Activated CD8-positive, alpha-beta T cell treated with anti-CD3 and anti-CD28 coated beads for 36 hours (primary cell): Measurements from ENCODE around the gene DNMT3A. TPM values are rescaled to one million over a fixed set of nuclear protein-coding genes. Genes with fewer than 3 reads are reported as not detected.

Experiments used
- ATAC-seq: fragments of 200-7000 bp; cut with Tn5 transposase; one replicate; pipeline ENCODE4 v1.10.0; 2021; ENCODE audit warnings: mild to moderate bottlenecking, moderate library complexity
- CTCF ChIA-PET: fragments of 350-600 bp; sonication (Branson Sonifier 250); formaldehyde crosslinking; loops from one replicate; lab custom pipeline; 2021; ENCODE audit warnings: antibody characterized with exemption; lab: Charles Lee
- POLR2A ChIA-PET: fragments of 350-600 bp; sonication (Branson Sonifier 250); formaldehyde crosslinking; loops from one replicate; lab custom pipeline; 2021; ENCODE audit warnings: antibody characterized with exemption; lab: Charles Lee
- DNase-seq: peaks from one replicate; pipeline ENCODE4 v3.0.0-alpha.2; 2020
- H3K27ac Mint-ChIP-seq: one replicate; pipeline ENCODE4 v1.8.0; 2021; ENCODE audit warnings: mild to moderate bottlenecking, mixed read lengths
- H3K27me3 Mint-ChIP-seq: one replicate; pipeline ENCODE4 v1.8.0; 2021; ENCODE audit warnings: mixed read lengths
- H3K36me3 Mint-ChIP-seq: one replicate; pipeline ENCODE4 v1.8.0; 2021; ENCODE audit warnings: low read depth, mixed read lengths
- H3K4me1 Mint-ChIP-seq: one replicate; pipeline ENCODE4 v1.8.0; 2021; ENCODE audit warnings: low read depth, mixed read lengths
- H3K4me3 Mint-ChIP-seq: one replicate; pipeline ENCODE4 v1.8.0; 2021; ENCODE audit warnings: mild to moderate bottlenecking, moderate library complexity, mixed read lengths
- H3K9me3 Mint-ChIP-seq: one replicate; pipeline ENCODE4 v1.8.0; 2021; ENCODE audit warnings: mixed read lengths
- CTCF ChIP-seq: fragments of 200-600 bp; IDR thresholded peaks from one replicate; pipeline ENCODE4 v1.8.0; 2022; ENCODE audit warnings: antibody characterized with exemption, mild to moderate bottlenecking
- intact Hi-C: fragments of 100-400 bp; cut with micrococcal nuclease; formaldehyde crosslinking; loops from one replicate; pipeline ENCODE4 v1.10.0; 2022
- total RNA-seq, 2 experiments: library from RNA; stranded (reverse); gene quantifications; one replicate each; pipeline ENCODE4 v1.2.3, GENCODE V29; 2021

The DNMT3A gene
- total RNA-seq, 2 experiments from 2014 or later = 84.8 to 97.8 TPM

- no peak overlapping the region for H3K27ac Mint-ChIP-seq
- CTCF ChIA-PET = interaction anchor here (0.9 to 2.8 kb wide), 4 partner anchors 8 to 62 kb away, joined by 3 to 17 read pairs (median 3); no protein-coding TSS in a partner anchor
- DNase-seq = no peak
- no peaks in the 10 kb centered on the region for H3K27me3 Mint-ChIP-seq
- ATAC-seq = no peak
- peaks cover 21% of the 10 kb centered on the region for H3K4me1 Mint-ChIP-seq
- no peak overlapping the region for H3K4me3 Mint-ChIP-seq
- POLR2A ChIA-PET = interaction anchor here (0.9 to 1.4 kb wide), 4 partner anchors 10 to 24 kb away, joined by 3 to 4 read pairs (median 4); no protein-coding TSS in a partner anchor
- no peak for TF ChIP-seq CTCF
- intact Hi-C loops = no loop called here
- H3K36me3 Mint-ChIP-seq = peaks cover 6% of the 10 kb centered on the region
- H3K9me3 Mint-ChIP-seq = no peaks in the 10 kb centered on the region
Measured at GRCh38 chr2:25226827-25227226, 114.9 kb downstream of the DNMT3A start.

GRCh38 chr2:25222477-25223121, 119.1 kb downstream of the DNMT3A start:
- ChIA-PET POLR2A (interaction anchor here (1.0 kb wide), 1 partner anchor 13 kb away, joined by 3 read pairs; no protein-coding TSS in a partner anchor), CTCF (no interaction called here)
- intact Hi-C loops = no loop called here
- peaks cover 13% of the 10 kb centered on the region for H3K4me1 Mint-ChIP-seq
- no peak for TF ChIP-seq CTCF
- H3K36me3 Mint-ChIP-seq = no peaks in the 10 kb centered on the region
- H3K9me3 Mint-ChIP-seq = no peaks in the 10 kb centered on the region
- no peak for ATAC-seq
- H3K27ac Mint-ChIP-seq = no peak overlapping the region
- no peaks in the 10 kb centered on the region for H3K27me3 Mint-ChIP-seq
- no peak for DNase-seq
- no peak overlapping the region for H3K4me3 Mint-ChIP-seq

- DNase-seq (no peak), ATAC-seq (no peak)
- Mint-ChIP-seq H3K4me3 (no peak overlapping the region), H3K27ac (no peak overlapping the region), H3K9me3 (no peaks in the 10 kb centered on the region), H3K36me3 (no peaks in the 10 kb centered on the region), H3K27me3 (no peaks in the 10 kb centered on the region), H3K4me1 (peaks cover 6% of the 10 kb centered on the region)
- intact Hi-C loops = no loop called here
- ChIA-PET CTCF (no interaction called here), POLR2A (no interaction called here)
- TF ChIP-seq CTCF = no peak
Measured at GRCh38 chr2:25221579-25221978, 120.1 kb downstream of the DNMT3A start.

- no peak overlapping the region for H3K4me3 Mint-ChIP-seq
- DNase-seq (no peak), ATAC-seq (no peak)
- H3K27ac Mint-ChIP-seq = no peak overlapping the region
- intact Hi-C loops = no loop called here
- no peaks in the 10 kb centered on the region for H3K27me3 Mint-ChIP-seq
- no peaks in the 10 kb centered on the region for H3K9me3 Mint-ChIP-seq
- H3K4me1 Mint-ChIP-seq = peaks cover 4% of the 10 kb centered on the region
- CTCF ChIA-PET = interaction anchor here (1.0 to 1.4 kb wide), 2 partner anchors 10 to 24 kb away, joined by 3 read pairs; no protein-coding TSS in a partner anchor
- POLR2A ChIA-PET = no interaction called here
- TF ChIP-seq CTCF = no peak
- H3K36me3 Mint-ChIP-seq = no peaks in the 10 kb centered on the region
Measured at GRCh38 chr2:25220313-25220712, 121.4 kb downstream of the DNMT3A start.

GRCh38 chr2:25219621-25220020, 122.1 kb downstream of the DNMT3A start:
- TF ChIP-seq CTCF = no peak
- intact Hi-C loops = no loop called here
- no peaks in the 10 kb centered on the region for H3K9me3 Mint-ChIP-seq
- no peak overlapping the region for H3K4me3 Mint-ChIP-seq
- ChIA-PET POLR2A (no interaction called here), CTCF (interaction anchor here (0.8 to 1.4 kb wide), 3 partner anchors 8 to 23 kb away, joined by 3 read pairs; no protein-coding TSS in a partner anchor)
- H3K27ac Mint-ChIP-seq = no peak overlapping the region
- peaks cover 5% of the 10 kb centered on the region for H3K4me1 Mint-ChIP-seq
- DNase-seq (no peak), ATAC-seq (no peak)
- no peaks in the 10 kb centered on the region for H3K36me3 Mint-ChIP-seq
- no peaks in the 10 kb centered on the region for H3K27me3 Mint-ChIP-seq
